Cardiac septum (tissue), 1 donor: ENCODE results near the gene SLC24A2. TPM values are rescaled to one million over a fixed set of nuclear protein-coding genes. Genes with fewer than 3 reads are reported as not detected.

Source experiments
- DNase-seq: peaks from one replicate; pipeline ENCODE4 v3.0.0-alpha.2; 2020; ENCODE audit warnings: low spot score
- intact Hi-C: fragments of 100-400 bp; cut with DNase I; formaldehyde crosslinking; loops from one replicate; pipeline ENCODE4 v1.14.0; 2022
- total RNA-seq: library from RNA; stranded (reverse); fragmentation: NEBNext Ultra II Directional; extraction: Animal tissue kit (Norgen Biotek cat#: 25700); gene quantifications from one replicate; pipeline ENCODE4 v1.2.1, GENCODE V29; 2021
- donor health status: DM: no; HTN: no; CAD: no.

SLC24A2 gene
- total RNA-seq, 1 donor from 2014 or later = 0.30 TPM

- intact Hi-C loops = no loop called here
- no peak for DNase-seq
These were observed 19.6 kb downstream of the SLC24A2 start for GRCh38 chr9:19769213-19769612.

- intact Hi-C loops = no loop called here
- no peak for DNase-seq
These were observed 20.0 kb downstream of the SLC24A2 start for GRCh38 chr9:19768798-19769197.

- no peak for DNase-seq
- intact Hi-C loops = no loop called here
These were observed 29.8 kb downstream of the SLC24A2 start for GRCh38 chr9:19759066-19759465.

GRCh38 chr9:19757745-19758144, 31.1 kb downstream of the SLC24A2 start:
- intact Hi-C loops = no loop called here
- DNase-seq = no peak

GRCh38 chr9:19754921-19755320, 33.9 kb downstream of the SLC24A2 start:
- no peak for DNase-seq
- intact Hi-C loops = no loop called here

GRCh38 chr9:19748278-19749126, 40.3 kb downstream of the SLC24A2 start:
- intact Hi-C loops = no loop called here
- no peak for DNase-seq

DNA sequence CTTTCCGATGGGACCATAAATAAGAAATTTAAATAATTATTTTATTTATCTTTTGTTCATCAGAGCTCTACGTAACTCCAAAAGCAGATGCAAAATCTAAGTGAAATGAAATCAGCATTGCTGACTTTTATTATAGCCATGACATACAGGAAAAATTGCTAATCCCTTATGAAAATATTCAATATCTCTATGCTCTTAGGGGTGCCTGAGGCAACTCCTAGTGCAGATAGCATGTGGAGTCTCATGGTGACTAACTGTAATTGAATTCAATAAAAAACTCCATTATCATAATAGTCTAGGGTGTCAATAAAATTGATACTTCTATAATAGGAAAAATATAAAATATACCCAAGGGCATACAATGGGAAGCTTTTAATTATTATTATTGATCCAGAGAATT, 42.6 kb downstream of the SLC24A2 start:
- intact Hi-C loops = no loop called here
- DNase-seq = no peak

DNA sequence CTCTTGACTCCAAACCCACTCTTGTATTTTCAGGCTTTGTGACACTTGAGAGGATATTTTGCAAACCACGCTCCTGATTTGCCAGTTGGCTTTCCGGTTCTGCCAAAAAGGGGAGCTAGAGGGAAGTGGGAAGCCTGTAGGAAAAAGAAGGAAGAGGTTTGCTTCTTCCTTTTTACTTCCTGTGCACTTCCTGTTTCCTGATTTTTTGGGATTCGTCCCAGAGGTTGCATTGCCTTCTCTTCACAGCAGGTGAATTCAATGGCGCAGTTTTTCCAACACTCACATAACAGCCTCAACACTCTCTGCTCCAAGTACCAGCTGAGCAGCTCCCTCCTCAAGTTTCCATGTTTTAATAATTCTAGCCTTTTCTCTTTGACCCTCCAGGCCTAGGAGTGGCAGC, 47.7 kb downstream of the SLC24A2 start:
- DNase-seq = no peak
- intact Hi-C loops = no loop called here
